ENCODE results near the gene ZNF629.
A peak's percentile ranks its signal among the peaks of the same experiment; 100 is the strongest.

Gene ZNF629

DNA sequence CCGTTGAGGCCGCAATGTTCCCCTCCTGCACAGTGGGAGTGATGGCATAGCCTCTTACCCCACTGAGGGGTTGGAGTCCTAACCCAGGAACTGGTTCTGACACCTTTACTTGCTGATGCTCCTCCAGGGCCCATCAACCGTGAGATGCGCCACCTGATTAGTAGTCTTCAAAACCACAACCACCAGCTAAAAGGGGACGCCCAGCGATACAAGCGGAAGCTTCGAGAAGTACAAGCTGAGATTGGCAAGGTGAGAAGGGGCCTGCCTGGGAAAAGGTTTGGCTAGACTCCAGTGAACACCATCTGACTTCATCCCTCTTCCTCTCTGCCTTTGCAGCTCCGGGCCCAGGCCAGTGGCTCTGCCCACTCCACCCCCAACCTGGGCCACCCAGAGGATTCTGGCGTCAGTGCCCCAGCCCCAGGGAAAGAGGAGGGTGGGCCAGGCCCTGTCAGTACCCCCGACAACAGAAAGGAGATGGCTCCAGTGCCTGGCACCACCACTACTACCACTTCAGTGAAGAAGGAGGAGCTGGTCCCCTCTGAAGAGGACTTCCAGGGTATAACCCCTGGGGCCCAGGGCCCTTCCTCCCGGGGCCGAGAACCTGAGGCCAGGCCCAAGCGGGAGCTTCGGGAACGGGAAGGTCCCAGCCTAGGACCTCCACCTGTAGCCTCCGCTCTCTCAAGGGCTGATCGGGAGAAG, 19.1 kb downstream of the ZNF629 start:
- DNase-seq (ENCODE audit: insufficient read length, low spot score), result no peak
- FAIRE-seq, result no peak
- TF ChIP-seq POLR2AphosphoS5 (IDR thresholded peaks at IDR 0.05; ENCODE audit: low read depth, low read length) (no peak), POU2F2 (IDR thresholded peaks at IDR 0.05; ENCODE audit: low read depth, low read length) (no peak), PAX5 (IDR thresholded peaks at IDR 0.05; ENCODE audit: insufficient read depth, low read length, severe bottlenecking) (no peak), TAF1 (IDR thresholded peaks at IDR 0.05; ENCODE audit: low read depth, low read length) (no peak), SPI1 (IDR thresholded peaks at IDR 0.05; ENCODE audit: low read depth, low read length) (no peak), POLR2A (IDR thresholded peaks at IDR 0.05; ENCODE audit: low read depth, low read length) (no peak)

DNA sequence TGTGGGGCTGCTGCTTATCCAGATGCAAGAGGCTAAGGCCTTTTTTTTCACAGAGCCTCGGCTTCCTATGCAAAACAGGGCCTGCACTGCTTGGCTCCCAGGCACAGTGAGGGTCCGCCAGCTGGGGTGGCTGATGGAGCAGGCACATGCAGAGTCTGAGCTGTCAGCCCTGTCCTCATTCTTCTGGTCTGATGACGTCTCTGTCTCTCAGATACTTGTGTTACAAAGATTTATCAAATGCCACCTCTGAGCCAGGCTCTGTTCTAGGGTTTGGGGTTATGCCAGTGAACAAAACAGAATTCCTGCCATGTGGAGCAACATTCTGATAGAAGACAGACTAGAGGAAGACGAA, 20.1 kb downstream of the ZNF629 start:
- DNase-seq (ENCODE audit: insufficient read length, low spot score), result no peak
- no peak for FAIRE-seq

DNA sequence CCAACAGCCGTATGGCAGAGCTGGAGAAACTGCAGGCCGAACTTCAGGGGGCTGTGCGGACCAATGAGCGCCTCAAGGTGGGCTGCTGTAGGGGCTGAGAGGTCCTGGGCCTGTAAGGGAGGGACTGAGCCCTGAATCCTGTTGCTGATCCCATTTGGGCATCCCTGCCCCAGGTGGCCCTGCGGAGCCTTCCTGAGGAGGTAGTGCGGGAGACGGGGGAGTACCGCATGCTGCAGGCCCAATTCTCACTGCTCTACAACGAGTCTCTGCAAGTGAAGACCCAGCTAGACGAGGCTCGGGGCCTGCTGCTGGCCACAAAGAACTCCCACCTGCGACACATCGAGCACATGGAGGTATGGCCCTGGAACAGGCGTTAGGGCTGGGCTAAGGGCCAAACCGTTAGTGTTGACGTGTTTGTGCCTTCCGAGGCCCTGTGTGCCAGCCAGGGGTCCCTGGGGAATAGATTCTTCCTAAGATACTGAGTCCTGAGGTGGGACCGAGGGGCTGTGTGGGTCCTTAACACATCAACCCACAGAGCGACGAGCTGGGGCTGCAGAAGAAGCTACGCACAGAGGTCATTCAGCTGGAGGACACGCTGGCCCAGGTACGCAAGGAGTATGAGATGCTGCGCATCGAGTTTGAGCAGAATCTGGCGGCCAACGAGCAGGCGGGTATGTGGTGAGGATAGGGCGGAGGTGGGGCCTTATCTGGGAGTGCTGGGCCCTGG, 20.6 kb downstream of the ZNF629 start:
- FAIRE-seq, result no peak
- no peak for TF ChIP-seq PAX5 (IDR thresholded peaks at IDR 0.05; ENCODE audit: insufficient read depth, low read length, severe bottlenecking)
- no peak for TF ChIP-seq TAF1 (IDR thresholded peaks at IDR 0.05; ENCODE audit: low read depth, low read length)
- TF ChIP-seq POLR2A (IDR thresholded peaks at IDR 0.05; ENCODE audit: low read depth, low read length), result no peak
- no peak for TF ChIP-seq POU2F2 (IDR thresholded peaks at IDR 0.05; ENCODE audit: low read depth, low read length)
- TF ChIP-seq SPI1 (IDR thresholded peaks at IDR 0.05; ENCODE audit: low read depth, low read length), result no peak
- no peak for TF ChIP-seq POLR2AphosphoS5 (IDR thresholded peaks at IDR 0.05; ENCODE audit: low read depth, low read length)
- no peak for DNase-seq (ENCODE audit: insufficient read length, low spot score)

More for the DNA sequence above, 20.1 kb downstream of the ZNF629 start:
- TF ChIP-seq SPI1 (IDR thresholded peaks at IDR 0.05; ENCODE audit: low read depth, low read length) (no peak), POU2F2 (IDR thresholded peaks at IDR 0.05; ENCODE audit: low read depth, low read length) (no peak), TAF1 (IDR thresholded peaks at IDR 0.05; ENCODE audit: low read depth, low read length) (no peak), POLR2A (IDR thresholded peaks at IDR 0.05; ENCODE audit: low read depth, low read length) (no peak), PAX5 (IDR thresholded peaks at IDR 0.05; ENCODE audit: insufficient read depth, low read length, severe bottlenecking) (no peak), POLR2AphosphoS5 (IDR thresholded peaks at IDR 0.05; ENCODE audit: low read depth, low read length) (no peak)

DNA sequence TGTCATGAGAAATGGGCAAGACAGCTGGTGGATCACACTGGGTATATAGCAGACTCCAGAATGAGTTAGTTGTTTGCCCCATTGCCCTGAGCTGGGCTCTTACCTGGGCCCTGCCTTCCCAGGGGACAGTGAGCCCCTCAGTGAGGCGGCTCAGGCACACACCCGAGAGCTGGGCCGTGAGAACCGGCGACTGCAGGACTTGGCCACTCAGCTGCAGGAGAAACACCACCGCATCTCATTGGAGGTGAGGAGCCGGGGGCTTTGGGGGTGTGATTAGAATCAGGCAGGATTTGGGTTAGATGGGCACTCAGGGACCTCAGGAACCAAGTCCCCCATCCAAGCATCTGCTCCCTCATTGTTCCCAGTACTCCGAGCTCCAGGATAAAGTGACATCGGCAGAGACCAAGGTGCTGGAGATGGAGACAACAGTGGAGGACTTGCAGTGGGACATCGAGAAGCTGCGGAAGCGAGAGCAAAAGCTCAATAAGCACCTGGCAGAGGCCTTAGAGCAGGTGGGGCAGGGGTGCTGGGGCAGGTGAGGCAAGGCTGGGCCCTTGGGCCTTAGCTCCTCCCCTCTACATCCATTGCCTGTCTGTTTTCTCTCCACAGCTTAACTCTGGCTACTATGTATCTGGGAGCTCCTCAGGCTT, 22.1 kb downstream of the ZNF629 start:
- no peak for FAIRE-seq
- no peak for DNase-seq (ENCODE audit: insufficient read length, low spot score)
- TF ChIP-seq POLR2AphosphoS5 (IDR thresholded peaks at IDR 0.05; ENCODE audit: low read depth, low read length) (no peak), POU2F2 (IDR thresholded peaks at IDR 0.05; ENCODE audit: low read depth, low read length) (no peak), PAX5 (IDR thresholded peaks at IDR 0.05; ENCODE audit: insufficient read depth, low read length, severe bottlenecking) (no peak), POLR2A (IDR thresholded peaks at IDR 0.05; ENCODE audit: low read depth, low read length) (no peak)

DNA sequence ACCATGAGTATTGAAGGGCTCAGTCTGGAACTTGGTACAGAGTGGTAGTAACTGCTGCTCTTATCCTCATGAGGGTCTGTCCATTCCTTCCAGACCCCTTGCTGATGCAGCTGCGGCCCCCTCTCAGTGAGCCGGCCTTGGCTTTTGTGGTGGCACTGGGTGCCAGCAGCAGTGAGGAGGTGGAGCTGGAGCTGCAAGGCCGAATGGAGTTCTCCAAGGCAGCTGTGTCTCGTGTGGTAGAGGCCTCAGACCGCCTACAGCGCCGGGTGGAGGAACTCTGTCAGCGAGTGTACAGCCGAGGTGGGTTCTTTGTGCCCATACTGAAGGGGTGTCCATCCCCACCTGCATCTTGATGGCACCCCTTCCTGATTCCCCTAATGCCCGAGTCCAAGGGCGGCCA, 22.9 kb downstream of the ZNF629 start:
- DNase-seq (ENCODE audit: insufficient read length, low spot score), result no peak
- FAIRE-seq, result no peak
- no peak for TF ChIP-seq POU2F2 (IDR thresholded peaks at IDR 0.05; ENCODE audit: low read depth, low read length)
- TF ChIP-seq TAF1 (IDR thresholded peaks at IDR 0.05; ENCODE audit: low read depth, low read length), result no peak
- no peak for TF ChIP-seq PAX5 (IDR thresholded peaks at IDR 0.05; ENCODE audit: insufficient read depth, low read length, severe bottlenecking)
- no peak for TF ChIP-seq POLR2AphosphoS5 (IDR thresholded peaks at IDR 0.05; ENCODE audit: low read depth, low read length)
- no peak for TF ChIP-seq POLR2A (IDR thresholded peaks at IDR 0.05; ENCODE audit: low read depth, low read length)
- no peak for TF ChIP-seq SPI1 (IDR thresholded peaks at IDR 0.05; ENCODE audit: low read depth, low read length)

DNA sequence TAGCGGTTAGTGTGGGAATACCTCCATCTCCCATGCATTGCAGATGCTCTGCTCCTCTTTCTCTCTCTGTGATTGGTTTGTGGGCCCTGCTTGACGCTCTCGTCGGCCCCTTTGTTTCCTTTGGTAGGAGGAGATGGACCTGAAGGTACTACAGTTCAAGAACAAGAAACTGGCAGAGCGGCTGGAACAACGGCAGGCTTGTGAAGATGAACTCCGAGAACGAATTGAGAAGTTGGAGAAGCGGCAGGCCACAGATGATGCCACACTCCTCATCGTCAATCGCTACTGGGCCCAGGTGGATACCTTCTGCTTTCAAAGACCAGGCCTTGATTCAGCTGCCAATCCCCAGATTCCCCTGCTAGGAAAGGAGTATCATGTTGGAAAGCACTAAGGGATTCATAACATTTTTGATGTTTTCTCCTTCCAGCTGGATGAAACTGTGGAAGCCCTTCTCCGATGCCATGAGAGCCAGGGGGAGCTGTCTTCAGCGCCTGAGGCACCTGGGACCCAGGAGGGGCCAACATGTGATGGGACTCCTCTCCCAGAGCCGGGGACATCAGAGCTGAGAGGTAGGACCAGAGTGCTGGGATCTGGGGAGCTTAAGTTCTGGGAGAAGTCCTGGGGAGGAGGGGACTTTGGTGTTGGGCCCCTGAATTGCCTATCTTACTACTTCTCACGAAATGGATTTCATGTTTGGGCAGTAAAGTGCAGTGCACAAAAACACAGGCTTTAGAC, 23.8 kb downstream of the ZNF629 start:
- peak; percentile 28 for FAIRE-seq
- TF ChIP-seq SPI1 (IDR thresholded peaks at IDR 0.05; ENCODE audit: low read depth, low read length), result no peak
- no peak for TF ChIP-seq POLR2AphosphoS5 (IDR thresholded peaks at IDR 0.05; ENCODE audit: low read depth, low read length)
- TF ChIP-seq POU2F2 (IDR thresholded peaks at IDR 0.05; ENCODE audit: low read depth, low read length), result no peak
- no peak for TF ChIP-seq POLR2A (IDR thresholded peaks at IDR 0.05; ENCODE audit: low read depth, low read length)
- no peak for TF ChIP-seq PAX5 (IDR thresholded peaks at IDR 0.05; ENCODE audit: insufficient read depth, low read length, severe bottlenecking)
- TF ChIP-seq TAF1 (IDR thresholded peaks at IDR 0.05; ENCODE audit: low read depth, low read length), result no peak
- DNase-seq (ENCODE audit: insufficient read length, low spot score), result no peak

DNA sequence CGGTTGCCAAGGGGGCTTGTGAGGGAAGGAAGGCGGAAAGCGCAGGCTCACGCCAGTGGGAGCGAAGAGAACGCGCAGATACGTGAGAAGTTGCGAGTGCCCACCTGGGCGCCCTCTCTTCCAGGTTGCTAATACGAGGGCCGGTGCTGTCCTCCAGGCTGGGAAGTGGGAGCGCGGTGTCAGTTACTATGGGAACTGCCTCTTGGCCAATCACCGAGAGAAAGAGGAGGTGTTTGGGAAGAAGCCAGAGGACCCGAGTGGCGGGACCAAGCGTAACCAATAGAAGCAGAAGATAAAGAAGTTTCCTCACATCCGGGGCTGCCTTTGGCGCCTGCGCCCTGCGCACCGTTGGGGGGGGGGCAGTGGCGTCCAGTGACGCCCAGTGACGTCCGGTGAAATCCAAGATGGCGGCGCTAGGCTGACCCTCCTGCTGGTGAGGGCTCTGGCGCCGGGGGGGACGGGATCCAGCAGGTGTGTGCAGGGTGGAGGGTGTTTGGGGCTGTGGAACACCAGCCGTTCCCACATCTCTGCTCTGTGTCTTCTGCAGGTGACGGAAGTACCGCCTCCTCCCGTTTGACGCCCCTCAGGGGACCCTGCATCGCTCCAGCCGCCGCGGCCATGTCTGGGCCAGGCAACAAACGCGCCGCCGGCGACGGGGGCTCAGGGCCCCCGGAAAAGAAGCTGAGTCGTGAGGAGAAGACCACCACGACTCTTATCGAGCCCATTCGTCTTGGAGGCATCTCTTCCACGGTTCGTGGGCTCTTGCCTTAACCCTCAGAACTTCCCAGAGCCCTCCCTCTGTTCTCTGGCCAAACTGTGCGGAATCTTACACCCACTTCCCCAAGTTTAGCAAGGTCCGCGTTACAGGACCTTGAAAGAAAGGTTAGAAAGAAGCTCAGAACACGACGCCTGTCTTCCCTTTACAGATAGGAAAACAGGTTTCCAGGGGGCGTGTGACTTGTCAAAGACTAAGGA, 24.8 kb downstream of the ZNF629 start, which contains the start of the genes CFAP119 and RNF40:
Gene CFAP119 (minus strand): TSS at position 135 of the 975 bp plus-strand sequence. CDS start 314 bp downstream, outside the sequence.
Gene RNF40 (plus strand): TSS at position 395 of the 975 bp plus-strand sequence. CDS start 224 bp downstream, at position 619.
- peak; percentile 99 for DNase-seq (ENCODE audit: insufficient read length, low spot score)
- 0 out of 2 replicates have a peak, but pooled peaks have one; percentile 20 for TF ChIP-seq POU2F2 (IDR thresholded peaks at IDR 0.05; ENCODE audit: low read depth, low read length)
- TF ChIP-seq TAF1 (IDR thresholded peaks at IDR 0.05; ENCODE audit: low read depth, low read length), result peak; percentile 89
- TF ChIP-seq PAX5 (IDR thresholded peaks at IDR 0.05; ENCODE audit: insufficient read depth, low read length, severe bottlenecking), result no peak
- peak; percentile 60; the same call in 1 of the 2 replicates for TF ChIP-seq POLR2AphosphoS5 (IDR thresholded peaks at IDR 0.05; ENCODE audit: low read depth, low read length)
- TF ChIP-seq SPI1 (IDR thresholded peaks at IDR 0.05; ENCODE audit: low read depth, low read length), result peak; percentile 72
- TF ChIP-seq POLR2A (IDR thresholded peaks at IDR 0.05; ENCODE audit: low read depth, low read length), result peak; percentile 83
- peak; percentile 98 for FAIRE-seq
